Measurements from ENCODE around the gene OMP.

Gene OMP

GRCh38 chr11:77100166-77101042 lies 2.2 kb upstream of the OMP start:
- H3K4me3 ChIP-seq (ENCODE audit: low read depth, low read length): no peak overlapping the region
- no peak for TF ChIP-seq CTCF (IDR thresholded peaks at IDR 0.05; ENCODE audit: low read depth, low read length, missing control alignments)
- DNase-seq (ENCODE audit: low read depth): no peak

GRCh38 chr11:77101043-77101537 lies 1.6 kb upstream of the OMP start:
- H3K4me3 ChIP-seq (ENCODE audit: low read depth, low read length): no peak overlapping the region
- DNase-seq (ENCODE audit: low read depth): no peak
- peak; percentile 57 for TF ChIP-seq CTCF (IDR thresholded peaks at IDR 0.05; ENCODE audit: low read depth, low read length, missing control alignments)

GRCh38 chr11:77103319-77103718 lies 679 bp downstream of the OMP start:
- H3K4me3 ChIP-seq (ENCODE audit: low read depth, low read length): no peak overlapping the region
- no peak for DNase-seq (ENCODE audit: low read depth)
- TF ChIP-seq CTCF (IDR thresholded peaks at IDR 0.05; ENCODE audit: low read depth, low read length, missing control alignments): no peak

- TF ChIP-seq CTCF (IDR thresholded peaks at IDR 0.05; ENCODE audit: low read depth, low read length, missing control alignments): no peak
- no peak overlapping the region for H3K4me3 ChIP-seq (ENCODE audit: low read depth, low read length)
- DNase-seq (ENCODE audit: low read depth): no peak
Observed at GRCh38 chr11:77104727-77105126, 2.1 kb downstream of the OMP start.

GRCh38 chr11:77106321-77106720 lies 3.7 kb downstream of the OMP start:
- no peak for DNase-seq (ENCODE audit: low read depth)

GRCh38 chr11:77106759-77107158 lies 4.1 kb downstream of the OMP start:
- TF ChIP-seq CTCF (IDR thresholded peaks at IDR 0.05; ENCODE audit: low read depth, low read length, missing control alignments): no peak
- DNase-seq (ENCODE audit: low read depth): no peak
- no peak overlapping the region for H3K4me3 ChIP-seq (ENCODE audit: low read depth, low read length)

More at GRCh38 chr11:77106321-77106720, 3.7 kb downstream of the OMP start:
- no peak overlapping the region for H3K4me3 ChIP-seq (ENCODE audit: low read depth, low read length)
- no peak for TF ChIP-seq CTCF (IDR thresholded peaks at IDR 0.05; ENCODE audit: low read depth, low read length, missing control alignments)

- H3K4me3 ChIP-seq (ENCODE audit: low read depth, low read length): no peak overlapping the region
- TF ChIP-seq CTCF (IDR thresholded peaks at IDR 0.05; ENCODE audit: low read depth, low read length, missing control alignments): no peak
Observed at GRCh38 chr11:77107950-77108349, 5.3 kb downstream of the OMP start.

More at GRCh38 chr11:77107950-77108349, 5.3 kb downstream of the OMP start:
- no peak for DNase-seq (ENCODE audit: low read depth)
